HG03520 (cell line): ENCODE data around the gene CLK4.
A peak's percentile ranks its signal among the peaks of the same experiment; 100 is the strongest.

ENCODE experiments used
- ATAC-seq: cut with Tn5 transposase; IDR thresholded peaks from one replicate; pipeline ENCODE4 v1.9.1; 2021; ENCODE audit warnings: mild to moderate bottlenecking, moderate library complexity; ENCODE audit not compliant: unreplicated experiment

CLK4 gene

DNA sequence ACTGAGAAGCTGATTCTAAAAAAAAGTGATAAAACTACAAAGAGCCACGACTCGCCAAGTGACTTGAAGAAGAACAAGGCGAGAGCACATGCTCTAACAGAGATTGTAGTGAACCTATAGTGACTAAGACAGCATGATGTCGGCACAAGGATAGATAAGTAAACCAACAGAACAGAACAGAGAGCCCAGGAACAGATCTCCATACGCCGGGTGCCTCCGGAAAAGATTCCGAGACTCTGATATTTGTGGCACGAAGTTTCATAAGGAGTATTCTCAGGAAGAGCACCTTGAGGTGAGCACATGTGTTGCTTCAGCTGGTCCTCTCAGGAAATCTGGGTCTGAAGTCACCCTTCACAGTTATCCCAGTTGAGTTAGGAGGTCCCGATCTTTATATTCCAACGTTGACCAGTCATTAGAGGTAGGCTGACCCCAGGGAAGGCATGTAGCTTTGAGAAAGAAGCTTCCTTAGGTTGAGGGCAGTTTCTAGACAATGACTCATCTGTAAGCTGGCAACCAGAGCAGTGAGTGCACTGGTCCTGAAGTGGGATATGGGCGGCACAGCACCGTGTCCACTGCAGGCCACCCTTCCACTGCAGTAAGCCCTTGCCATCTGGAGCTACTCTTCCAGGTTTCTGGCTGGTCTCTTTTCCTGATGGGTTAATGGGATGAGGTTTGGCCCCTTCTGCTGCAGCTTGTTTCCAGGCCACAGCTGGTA, 13.6 kb upstream of the CLK4 start:
- no peak for ATAC-seq

DNA sequence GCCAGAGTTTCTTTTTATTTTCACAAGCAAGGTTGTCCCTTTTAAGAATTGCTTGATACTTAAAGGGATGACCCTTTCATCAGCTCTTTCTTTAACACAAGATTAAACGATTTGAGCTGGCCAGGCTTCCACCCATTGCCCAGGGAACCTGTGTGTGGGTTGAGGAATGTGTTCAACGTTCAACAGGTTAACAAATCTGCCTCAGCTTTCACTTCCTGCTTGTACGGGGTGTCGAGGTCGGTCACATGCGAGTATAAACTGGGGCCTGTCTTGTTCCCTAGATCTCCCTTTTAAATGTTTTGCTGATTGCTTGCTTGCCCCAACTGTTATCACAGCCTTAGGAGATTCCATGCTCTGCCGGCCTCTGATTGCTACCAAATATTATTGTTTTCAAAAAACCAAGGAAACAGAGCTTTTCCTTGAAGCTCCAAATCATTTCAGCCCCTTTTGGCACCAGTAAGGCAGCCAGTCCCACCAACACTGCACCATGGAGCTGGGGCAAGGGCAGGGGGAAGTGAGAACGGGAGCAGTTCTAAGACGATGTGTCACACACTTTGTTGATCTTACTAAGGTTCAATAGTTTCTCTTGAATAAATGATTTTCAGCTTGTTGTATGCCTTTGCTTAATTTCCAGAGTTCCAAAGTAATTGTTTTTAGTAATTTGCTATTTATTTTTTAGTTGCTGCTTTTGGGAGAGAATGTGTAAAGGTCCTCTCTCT, 10.7 kb upstream of the CLK4 start:
- ATAC-seq = no peak

DNA sequence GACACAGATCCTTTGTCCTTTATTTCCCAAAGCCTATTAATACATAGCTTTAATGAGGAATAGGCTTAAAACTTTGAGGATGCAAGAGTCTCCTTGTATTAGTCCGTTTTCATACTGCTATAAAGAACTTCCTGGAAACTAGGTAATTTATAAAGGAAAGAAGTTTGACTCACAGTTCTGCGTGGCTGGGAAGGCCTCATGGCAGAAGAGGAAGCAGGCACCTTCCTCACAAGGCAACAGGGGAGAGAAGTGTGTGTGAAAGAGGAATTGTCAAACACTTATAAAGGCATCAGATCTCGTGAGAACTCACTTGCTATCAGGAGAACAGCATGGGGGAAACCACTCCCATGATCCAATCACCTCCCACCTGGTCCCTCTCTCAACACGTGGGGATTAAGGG, 5.4 kb upstream of the CLK4 start:
- ATAC-seq = no peak

DNA sequence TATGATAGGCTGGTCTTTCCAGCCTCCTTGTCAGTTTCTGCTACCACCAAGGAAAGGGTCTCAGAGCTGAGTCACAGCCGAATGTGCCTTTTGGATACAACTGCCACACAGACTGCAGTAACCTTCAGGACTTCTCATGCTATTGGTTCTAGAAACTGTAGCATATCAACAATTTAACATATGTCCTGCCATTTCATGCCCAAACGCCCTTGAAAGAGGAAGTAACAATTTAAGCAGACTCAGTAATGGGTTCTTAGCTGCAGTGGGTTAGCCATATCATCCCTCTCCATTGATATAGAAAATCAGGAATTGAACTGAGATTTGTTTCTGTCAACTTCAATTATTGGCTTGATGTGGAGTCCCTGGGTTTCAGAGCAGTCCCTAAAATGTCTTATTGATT, 4.1 kb upstream of the CLK4 start:
- ATAC-seq = no peak

DNA sequence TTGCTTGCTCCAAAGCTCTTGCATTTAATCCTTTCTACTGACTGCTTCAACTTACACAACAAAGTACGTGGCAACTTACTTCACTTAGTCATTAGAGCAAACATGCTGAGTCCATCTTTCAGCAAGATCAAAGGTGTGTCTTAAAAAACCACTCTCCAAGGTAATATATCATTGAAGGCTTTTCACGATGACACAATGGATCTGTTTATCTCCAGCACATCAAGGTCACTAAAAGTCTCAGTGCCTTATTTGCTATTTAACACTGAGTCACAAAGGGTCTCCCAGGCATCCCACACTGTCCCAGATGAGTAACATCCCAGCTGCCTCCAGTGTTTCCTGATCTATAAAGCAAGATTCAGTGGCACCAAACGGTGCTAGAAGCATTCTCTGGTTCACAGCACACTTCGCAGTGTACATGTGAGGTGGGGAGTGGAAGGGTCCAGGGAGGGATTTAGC, 3.7 kb upstream of the CLK4 start:
- ATAC-seq = no peak

DNA sequence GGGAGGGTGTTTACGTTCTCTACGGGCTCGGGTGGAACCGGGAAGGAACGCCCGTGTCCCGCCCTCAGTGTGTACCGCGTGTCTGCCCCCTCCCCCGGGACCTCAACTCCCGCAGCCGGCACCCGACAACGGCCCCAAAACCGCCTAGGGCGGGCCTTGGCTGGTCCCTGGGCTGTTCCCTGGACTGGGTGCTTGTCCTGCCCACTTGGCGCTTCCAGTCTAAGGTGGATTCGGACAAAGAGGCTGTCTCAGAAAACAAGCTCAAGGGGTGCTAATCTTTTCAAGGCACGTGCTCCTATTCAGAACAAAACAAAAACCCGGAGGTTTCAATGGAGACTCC, 379 bp upstream of the CLK4 start:
- ATAC-seq = no peak

DNA sequence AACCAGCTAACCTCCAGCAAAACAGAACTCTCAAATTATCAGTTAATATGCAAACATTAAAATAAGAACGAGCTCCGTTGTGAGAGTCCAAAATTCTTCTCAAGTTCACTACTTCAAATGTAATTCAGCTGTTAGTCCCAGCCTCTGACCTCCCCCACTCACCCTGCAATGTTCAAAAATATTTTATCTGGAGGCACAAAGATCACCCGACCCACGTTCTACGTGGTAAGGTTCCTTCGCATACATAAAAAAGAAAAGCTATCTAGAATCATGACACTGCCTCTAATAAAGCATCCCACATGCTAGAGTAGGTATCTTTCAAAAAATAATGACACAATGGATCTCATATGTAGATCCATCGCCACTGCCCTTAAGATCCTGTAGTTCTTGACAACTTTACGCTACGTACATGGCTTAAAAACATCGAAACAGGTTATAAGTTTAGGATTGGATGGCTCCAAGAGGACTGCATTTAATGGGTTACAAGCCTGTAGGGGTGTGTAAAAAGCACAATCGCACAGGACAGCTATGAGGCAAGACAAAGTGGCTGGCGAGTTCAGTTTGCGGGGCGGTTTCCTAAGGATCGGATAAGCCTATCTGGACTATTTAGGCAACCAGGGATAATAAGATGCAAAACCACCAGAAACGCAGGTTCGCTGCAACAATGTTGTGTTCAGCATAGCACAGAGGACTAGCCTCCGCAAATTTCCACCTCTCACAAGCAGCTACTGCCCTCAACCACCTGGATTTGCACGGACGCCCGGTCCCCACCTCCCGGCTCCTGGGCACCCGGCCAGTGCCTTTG, 969 bp downstream of the CLK4 start:
- peak; percentile 6 for ATAC-seq

DNA sequence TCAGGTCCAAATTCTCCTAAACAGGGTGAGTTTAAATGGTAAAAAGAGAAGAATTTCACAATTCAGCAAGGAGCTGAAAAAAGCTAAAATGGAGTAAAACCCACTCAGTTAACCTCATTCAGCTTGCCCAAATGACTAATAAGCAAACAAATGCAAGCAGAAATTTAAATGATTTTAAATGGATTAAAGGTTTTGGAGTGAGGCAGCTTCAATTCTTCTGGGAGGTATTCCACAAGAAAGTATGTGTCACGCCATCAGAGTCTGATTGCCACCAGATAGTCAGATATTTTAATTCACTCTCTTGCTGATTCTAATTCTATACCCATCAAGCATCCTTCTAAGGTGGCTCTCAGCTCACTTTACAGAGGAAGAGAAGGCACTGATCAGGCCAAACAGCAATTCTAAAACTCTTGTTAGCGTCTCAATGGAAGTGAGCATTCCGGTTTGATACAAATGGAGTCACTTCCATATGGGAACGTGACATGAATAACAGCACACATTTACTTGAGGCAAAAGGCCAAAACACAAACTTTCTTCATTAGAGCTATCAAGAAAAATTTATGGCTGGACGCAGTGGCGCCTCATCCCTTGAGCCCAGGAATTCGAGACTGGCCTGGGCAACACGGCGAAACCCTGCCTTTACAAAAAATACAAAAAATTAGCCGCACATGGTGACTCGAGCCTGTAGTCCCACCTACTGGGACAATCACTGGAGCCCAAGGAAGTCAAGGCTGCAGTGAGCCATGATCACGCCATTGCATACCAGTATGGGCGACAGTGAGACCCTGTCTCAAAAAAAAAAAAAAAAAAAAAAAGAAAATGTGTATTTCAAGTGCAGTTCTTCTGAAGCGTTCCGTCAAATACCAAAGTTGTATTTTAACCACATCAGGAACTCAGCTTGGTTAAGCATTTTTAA, 2.0 kb downstream of the CLK4 start:
- ATAC-seq = no peak

DNA sequence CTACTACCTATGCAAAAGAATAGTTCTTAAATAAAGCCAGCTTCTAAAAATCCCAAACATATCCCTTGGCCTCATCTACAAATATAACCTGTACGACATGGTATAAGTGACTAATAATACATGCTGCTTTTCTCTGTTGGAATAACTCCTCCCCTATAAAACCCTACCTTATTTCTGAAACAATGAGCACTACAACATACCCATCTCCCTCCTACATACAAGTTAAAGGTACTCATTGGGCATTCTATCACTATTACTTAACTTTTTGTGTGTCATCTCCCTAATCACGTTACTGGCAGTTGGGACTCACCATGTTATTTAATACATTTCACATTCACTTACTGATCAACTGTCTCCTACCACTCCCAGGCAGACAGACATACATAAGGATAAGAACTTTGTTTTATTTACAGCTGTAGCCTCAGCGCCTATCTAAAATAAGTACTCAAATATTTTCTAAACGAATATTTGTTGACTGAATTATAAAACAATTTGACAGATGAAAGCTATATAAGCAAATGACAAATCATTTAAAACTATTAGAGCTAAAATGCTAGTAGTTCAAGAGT, 4.1 kb downstream of the CLK4 start:
- no peak for ATAC-seq

DNA sequence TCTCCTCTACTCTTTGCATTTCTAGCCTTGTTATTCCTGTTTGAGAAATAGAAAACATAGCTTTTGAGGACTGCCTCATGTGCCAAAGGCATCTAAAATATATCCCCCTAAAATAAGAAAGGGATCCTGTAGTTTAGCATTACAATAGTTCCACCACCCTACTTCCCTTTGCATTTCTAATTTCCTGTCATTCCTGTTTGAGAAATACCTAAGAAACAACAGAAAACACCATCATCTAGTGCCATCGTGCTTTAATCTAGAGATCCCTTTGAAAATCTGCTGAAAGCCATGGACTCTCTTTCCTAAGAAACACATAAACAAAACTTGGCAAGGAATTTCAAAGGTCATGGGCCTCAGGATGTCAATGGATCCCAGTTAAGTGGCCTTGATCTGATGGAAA, 7.5 kb downstream of the CLK4 start:
- no peak for ATAC-seq

DNA sequence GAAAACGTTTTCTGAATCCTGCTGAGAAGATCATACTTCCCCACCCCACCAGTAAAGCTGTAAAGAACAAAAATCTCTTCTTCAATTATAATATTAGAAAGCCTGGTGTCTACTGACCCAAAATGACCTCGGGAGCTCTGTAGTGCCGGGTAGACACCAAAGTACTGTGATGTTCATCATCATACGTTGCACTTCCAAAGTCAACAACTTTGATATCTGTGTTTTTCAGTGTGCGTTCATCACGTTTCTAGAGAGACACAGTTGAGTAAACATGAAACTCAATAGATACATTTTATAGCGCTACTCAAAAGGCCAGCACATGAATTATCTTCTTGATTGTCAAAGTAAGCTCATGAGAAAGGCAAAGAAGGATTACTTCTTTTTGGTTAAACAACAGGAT, 14.6 kb downstream of the CLK4 start:
- ATAC-seq = no peak

DNA sequence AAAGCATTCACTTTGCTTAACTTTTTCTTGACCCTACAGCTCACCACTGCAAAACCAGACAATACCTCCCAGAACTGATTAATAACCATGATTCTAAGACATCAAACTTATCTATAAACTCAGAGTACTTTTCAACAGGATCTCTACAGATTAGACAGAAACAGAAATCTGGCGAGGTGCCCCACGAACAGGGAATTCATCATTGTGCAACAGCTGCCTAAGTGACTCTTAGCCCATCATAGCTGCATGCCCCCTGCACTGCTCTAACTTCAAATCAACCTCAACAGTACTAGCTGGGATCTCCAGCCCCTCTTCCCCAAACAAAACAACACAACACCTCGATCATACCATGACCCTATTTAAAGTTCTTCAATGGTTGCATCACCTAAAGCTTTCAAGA, 20.6 kb downstream of the CLK4 start:
- no peak for ATAC-seq

DNA sequence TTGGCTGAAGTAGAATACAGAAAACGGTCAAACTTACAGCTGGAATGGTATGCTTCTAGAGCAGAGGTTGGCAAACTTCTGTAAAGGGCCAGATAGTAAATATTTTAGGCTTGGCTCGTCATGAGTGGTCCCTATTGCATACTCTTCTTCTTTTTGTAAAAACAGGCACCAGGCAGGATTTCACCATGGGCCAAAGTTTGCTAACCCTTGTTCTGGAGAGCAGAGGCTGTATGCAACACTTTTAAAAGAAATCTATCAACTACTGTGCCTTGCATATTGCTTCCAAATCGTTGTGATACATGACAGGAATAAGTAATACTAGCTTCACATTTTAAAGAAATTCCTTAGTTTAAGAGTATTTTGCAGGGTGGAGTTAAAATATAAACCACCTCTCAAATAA, 21.1 kb downstream of the CLK4 start:
- no peak for ATAC-seq

DNA sequence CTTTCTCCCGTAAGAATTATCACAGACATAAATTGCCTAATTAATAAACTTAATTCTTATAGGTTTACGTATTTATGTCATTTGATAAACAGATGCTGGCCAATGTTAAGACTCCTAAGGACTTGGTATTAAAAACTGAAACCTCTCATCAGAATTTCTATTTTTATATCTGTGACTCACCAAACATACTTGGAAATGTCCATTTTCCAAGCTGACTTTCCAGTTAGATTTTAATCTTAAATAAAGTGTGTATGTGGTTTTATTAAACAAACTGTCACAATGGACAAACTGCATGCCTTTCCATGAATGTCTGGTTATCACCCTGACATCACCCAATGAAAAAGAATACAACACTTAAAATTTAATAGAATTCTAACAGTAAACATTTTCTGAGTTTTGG, 24.1 kb downstream of the CLK4 start:
- no peak for ATAC-seq

DNA sequence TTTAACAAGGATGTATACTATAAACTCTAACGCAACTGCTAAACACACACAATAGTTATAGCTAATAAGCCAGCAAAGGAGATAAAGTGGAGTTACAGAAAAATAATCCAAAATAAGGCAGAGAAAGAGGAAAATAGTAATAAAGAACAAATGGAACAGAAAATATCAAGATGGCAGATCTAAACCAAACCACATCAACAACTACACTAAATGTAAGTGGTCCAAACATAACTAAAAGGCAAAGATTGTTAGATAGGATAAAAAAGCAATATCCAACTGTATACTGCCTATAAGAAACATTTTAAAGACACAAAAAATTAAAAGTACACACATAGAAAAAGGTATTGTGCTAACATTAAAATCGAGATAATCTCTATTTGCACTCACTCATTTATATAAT, 31.1 kb downstream of the CLK4 start:
- ATAC-seq = no peak

DNA sequence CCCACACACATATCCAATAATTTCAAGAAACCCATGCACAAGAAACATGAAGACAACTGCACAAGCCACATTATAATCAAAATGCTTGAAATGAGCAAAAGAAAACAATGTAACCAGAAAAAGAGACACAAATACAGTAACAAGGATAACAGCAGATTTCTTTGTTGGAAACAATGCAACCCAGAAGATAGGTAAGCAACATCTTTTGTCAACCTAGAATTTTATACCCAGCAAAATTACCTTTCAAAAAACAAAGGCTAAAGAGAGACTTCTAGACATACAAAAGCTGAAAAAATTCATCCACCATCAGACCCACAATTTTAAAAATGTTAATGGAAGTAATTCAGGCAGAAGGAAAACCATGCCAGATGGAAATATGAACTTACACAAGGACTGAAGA, 31.7 kb downstream of the CLK4 start:
- ATAC-seq = no peak

DNA sequence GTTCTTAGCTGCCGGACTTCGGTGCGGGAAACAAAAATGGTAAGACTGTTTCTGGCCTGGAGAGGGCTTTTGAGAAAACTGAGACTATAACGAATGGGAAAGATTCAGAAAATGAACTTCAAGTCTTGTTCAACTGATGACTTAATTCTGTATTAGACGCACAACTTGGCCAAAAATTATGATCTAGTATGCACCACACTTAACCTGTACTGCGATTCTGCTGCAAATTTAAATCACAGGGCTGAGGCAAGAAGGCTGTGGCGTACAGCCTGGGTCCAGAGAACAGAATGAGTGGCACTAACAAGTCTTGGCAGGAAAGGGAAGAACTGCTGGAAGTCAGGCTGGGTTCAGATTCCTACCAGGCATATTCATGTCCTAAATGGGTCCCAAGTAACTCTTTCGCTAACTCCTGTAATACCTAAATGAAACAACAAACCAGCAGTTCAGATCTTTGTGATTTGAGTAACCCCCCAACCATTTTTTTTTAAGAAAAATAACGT, 35.9 kb downstream of the CLK4 start:
- no peak for ATAC-seq

DNA sequence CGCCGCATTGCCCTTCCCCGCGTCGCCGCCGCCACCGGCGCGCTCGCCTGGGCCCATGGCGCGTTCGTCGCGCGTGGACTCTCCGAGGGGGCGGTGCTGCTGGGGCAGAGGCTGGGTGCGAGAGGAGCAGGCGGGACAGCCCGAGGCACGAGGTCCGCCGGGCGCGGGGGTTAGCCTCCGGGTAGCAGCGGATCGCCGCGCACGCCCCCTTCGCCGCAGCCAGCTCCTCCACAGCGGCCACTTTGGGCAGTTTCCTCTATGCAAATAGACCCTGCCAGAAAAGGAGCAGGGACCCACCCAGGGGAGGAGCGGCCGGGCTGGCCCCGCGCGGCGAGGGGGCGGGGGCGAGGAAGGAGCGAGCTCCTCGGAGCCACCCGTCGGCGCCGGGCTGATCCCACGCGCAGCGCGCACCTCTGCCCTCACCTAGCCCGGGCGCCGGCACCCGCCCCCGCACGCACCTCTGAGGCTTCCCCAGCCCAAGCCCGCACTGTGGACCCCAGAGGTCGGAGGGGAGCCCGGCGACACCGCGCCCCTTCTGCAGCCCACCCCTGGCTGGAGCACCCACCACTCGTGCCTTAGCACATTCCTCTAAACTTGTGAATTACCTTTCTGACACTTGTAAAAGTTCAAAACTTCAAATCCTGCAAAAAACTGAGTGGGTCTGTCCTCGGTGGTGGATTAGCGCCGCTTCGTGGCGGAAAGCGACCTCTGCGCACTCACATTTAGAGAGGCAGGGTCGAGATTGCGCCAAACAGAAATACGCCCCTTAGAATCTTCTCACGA, 36.5 kb downstream of the CLK4 start, which contains the start of gene COL23A1:
Gene COL23A1, minus strand, starts transcription at position 253 of the 783 bp plus-strand sequence.
- ATAC-seq = no peak
